ENCODE results near the gene ZNF681. TPM values are rescaled to one million over a fixed set of nuclear protein-coding genes. Genes with fewer than 3 reads are reported as not detected.
"Not testable (repeated sequence)": the region's sequence is repeated elsewhere in the genome, so short reads cannot be mapped to it uniquely, and the experiment has no call there.

ZNF681 gene
- total RNA-seq, 1 donor from 2014 or later = 1.8 TPM

- no peak for TF ChIP-seq CTCF (IDR thresholded peaks at IDR 0.05; ENCODE audit: insufficient read depth, low read length, poor library complexity, severe bottlenecking)
- no peak for DNase-seq (ENCODE audit: low read depth)
- Histone ChIP-seq H3K27me3 (ENCODE audit: control insufficient read depth, insufficient read depth, low read length) (no peaks in the 10 kb centered on the region), H3K36me3 (ENCODE audit: control insufficient read depth, insufficient read depth, low read length) (no peaks in the 10 kb centered on the region), H3K4me3 (ENCODE audit: low read depth, low read length) (no peak overlapping the region)
These were observed 39.9 kb downstream of the ZNF681 start for GRCh38 chr19:23718802-23719201.

- H3K27me3 ChIP-seq (ENCODE audit: control insufficient read depth, insufficient read depth, low read length) = no peaks in the 10 kb centered on the region
- no peak for DNase-seq (ENCODE audit: low read depth)
- no peak for TF ChIP-seq CTCF (IDR thresholded peaks at IDR 0.05; ENCODE audit: insufficient read depth, low read length, poor library complexity, severe bottlenecking)
These were observed 41.9 kb downstream of the ZNF681 start for GRCh38 chr19:23716792-23717191.

GRCh38 chr19:23709347-23709746 lies 49.3 kb downstream of the ZNF681 start:
- Histone ChIP-seq H3K27me3 (ENCODE audit: control insufficient read depth, insufficient read depth, low read length) (no peaks in the 10 kb centered on the region), H3K36me3 (ENCODE audit: control insufficient read depth, insufficient read depth, low read length) (no peaks in the 10 kb centered on the region), H3K4me3 (ENCODE audit: low read depth, low read length) (no peak overlapping the region)
- DNase-seq (ENCODE audit: low read depth) = no peak
- no peak for TF ChIP-seq CTCF (IDR thresholded peaks at IDR 0.05; ENCODE audit: insufficient read depth, low read length, poor library complexity, severe bottlenecking)

More at GRCh38 chr19:23716792-23717191, 41.9 kb downstream of the ZNF681 start:
- H3K4me3 ChIP-seq (ENCODE audit: low read depth, low read length) = no peak overlapping the region
- no peaks in the 10 kb centered on the region for H3K36me3 ChIP-seq (ENCODE audit: control insufficient read depth, insufficient read depth, low read length)

- H3K27me3 ChIP-seq (ENCODE audit: control insufficient read depth, insufficient read depth, low read length) = no peaks in the 10 kb centered on the region
- no peak for DNase-seq (ENCODE audit: low read depth)
- TF ChIP-seq CTCF (IDR thresholded peaks at IDR 0.05; ENCODE audit: insufficient read depth, low read length, poor library complexity, severe bottlenecking) = no peak
- no peak overlapping the region for H3K4me3 ChIP-seq (ENCODE audit: low read depth, low read length)
- no peaks in the 10 kb centered on the region for H3K36me3 ChIP-seq (ENCODE audit: control insufficient read depth, insufficient read depth, low read length)
These were observed 52.0 kb downstream of the ZNF681 start for GRCh38 chr19:23706657-23707056.

GRCh38 chr19:23699521-23699860 lies 59.2 kb downstream of the ZNF681 start:
- Histone ChIP-seq H3K4me3 (ENCODE audit: low read depth, low read length) (no peak overlapping the region), H3K36me3 (ENCODE audit: control insufficient read depth, insufficient read depth, low read length) (no peaks in the 10 kb centered on the region), H3K27me3 (ENCODE audit: control insufficient read depth, insufficient read depth, low read length) (no peaks in the 10 kb centered on the region)
- DNase-seq (ENCODE audit: low read depth) = no peak
- TF ChIP-seq CTCF (IDR thresholded peaks at IDR 0.05; ENCODE audit: insufficient read depth, low read length, poor library complexity, severe bottlenecking) = no peak

GRCh38 chr19:23698711-23699520 lies 59.8 kb downstream of the ZNF681 start:
- no peak for TF ChIP-seq CTCF (IDR thresholded peaks at IDR 0.05; ENCODE audit: insufficient read depth, low read length, poor library complexity, severe bottlenecking)
- H3K4me3 ChIP-seq (ENCODE audit: low read depth, low read length) = no peak overlapping the region
- H3K27me3 ChIP-seq (ENCODE audit: control insufficient read depth, insufficient read depth, low read length) = no peaks in the 10 kb centered on the region
- H3K36me3 ChIP-seq (ENCODE audit: control insufficient read depth, insufficient read depth, low read length) = no peaks in the 10 kb centered on the region
- no peak for DNase-seq (ENCODE audit: low read depth)

- DNase-seq (ENCODE audit: low read depth); H3K36me3 ChIP-seq (ENCODE audit: control insufficient read depth, insufficient read depth, low read length); H3K27me3 ChIP-seq (ENCODE audit: control insufficient read depth, insufficient read depth, low read length); H3K4me3 ChIP-seq (ENCODE audit: low read depth, low read length): not testable (repeated sequence)
These were observed 65.8 kb downstream of the ZNF681 start for GRCh38 chr19:23692937-23693336.
